Mucosa of descending colon (tissue), 3 donors: ENCODE results near the gene KRTAP12-1. TPM values are rescaled to one million over a fixed set of nuclear protein-coding genes. Genes with fewer than 3 reads are reported as not detected.
"Not testable (repeated sequence)": the region's sequence is repeated elsewhere in the genome, so short reads cannot be mapped to it uniquely, and the experiment has no call there.

Experiments used
- ATAC-seq: fragments of 200-7000 bp; cut with Tn5 transposase; one replicate; pipeline ENCODE4 v1.9.1; 2020; ENCODE audit warnings: mild to moderate bottlenecking, moderate library complexity
- DNase-seq, 3 donors: peaks; one replicate each; pipeline ENCODE4 v3.0.0-alpha.2; 2020
- H3K36me3 ChIP-seq: fragments of 200-600 bp; one replicate; pipeline ENCODE4 v1.8.0; 2021; ENCODE audit warnings: low read depth, mild to moderate bottlenecking
- H3K4me1 ChIP-seq: fragments of 200-600 bp; one replicate; pipeline ENCODE4 v1.8.0; 2021; ENCODE audit warnings: low read depth, mild to moderate bottlenecking
- H3K4me3 ChIP-seq: fragments of 200-600 bp; one replicate; pipeline ENCODE4 v1.8.0; 2021; ENCODE audit warnings: mild to moderate bottlenecking
- H3K9me3 ChIP-seq: fragments of 200-600 bp; one replicate; pipeline ENCODE4 v1.8.0; 2021; ENCODE audit warnings: mild to moderate bottlenecking
- intact Hi-C, 2 donors: fragments of 100-400 bp; cut with DNase I in 1 of 2; cut with micrococcal nuclease in 1 of 2; formaldehyde crosslinking; loops; one replicate each; pipeline versions ENCODE4 v1.11.0 to v1.11.1; 2022; cut with DNase I, micrococcal nuclease
- total RNA-seq, 3 donors: library from RNA; stranded (reverse); fragmentation: NEBNext Ultra II Directional in 2 of 3; extraction: Animal tissue kit (Norgen Biotek cat#: 25700) in 2 of 3; gene quantifications; one replicate each; pipeline versions ENCODE4 v1.2.1 to v1.2.4, GENCODE V29; 2021 to 2023
- TF ChIP-seq, protein P1 (sequence below): fragments of 200-600 bp; IDR thresholded peaks from one replicate; pipeline ENCODE4 v1.8.0; 2022; ENCODE audit warnings: antibody characterized with exemption, mild to moderate bottlenecking
- donor health status: DM: no; HTN: no; CAD: no; lungs with moderate emphysema.
- donor health status: DM: no; HTN: no; CAD: no.
- donor health status: DM: no; HTN: yes; CAD: no.

The KRTAP12-1 gene
- total RNA-seq, 3 donors from 2014 or later, result not detected

- Histone ChIP-seq H3K4me3 (no peak overlapping the region), H3K4me1 (no peaks in the 10 kb centered on the region), H3K36me3 (no peaks in the 10 kb centered on the region), H3K9me3 (peaks cover 6% of the 10 kb centered on the region)
- no peak for ATAC-seq
- TF ChIP-seq, protein P1, sequence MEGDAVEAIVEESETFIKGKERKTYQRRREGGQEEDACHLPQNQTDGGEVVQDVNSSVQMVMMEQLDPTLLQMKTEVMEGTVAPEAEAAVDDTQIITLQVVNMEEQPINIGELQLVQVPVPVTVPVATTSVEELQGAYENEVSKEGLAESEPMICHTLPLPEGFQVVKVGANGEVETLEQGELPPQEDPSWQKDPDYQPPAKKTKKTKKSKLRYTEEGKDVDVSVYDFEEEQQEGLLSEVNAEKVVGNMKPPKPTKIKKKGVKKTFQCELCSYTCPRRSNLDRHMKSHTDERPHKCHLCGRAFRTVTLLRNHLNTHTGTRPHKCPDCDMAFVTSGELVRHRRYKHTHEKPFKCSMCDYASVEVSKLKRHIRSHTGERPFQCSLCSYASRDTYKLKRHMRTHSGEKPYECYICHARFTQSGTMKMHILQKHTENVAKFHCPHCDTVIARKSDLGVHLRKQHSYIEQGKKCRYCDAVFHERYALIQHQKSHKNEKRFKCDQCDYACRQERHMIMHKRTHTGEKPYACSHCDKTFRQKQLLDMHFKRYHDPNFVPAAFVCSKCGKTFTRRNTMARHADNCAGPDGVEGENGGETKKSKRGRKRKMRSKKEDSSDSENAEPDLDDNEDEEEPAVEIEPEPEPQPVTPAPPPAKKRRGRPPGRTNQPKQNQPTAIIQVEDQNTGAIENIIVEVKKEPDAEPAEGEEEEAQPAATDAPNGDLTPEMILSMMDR, result no peak
- DNase-seq, result no peak
- intact Hi-C loops, result no loop called here
Observed at GRCh38 chr21:44695184-44695583, 13.2 kb upstream of the KRTAP12-1 start.

DNA sequence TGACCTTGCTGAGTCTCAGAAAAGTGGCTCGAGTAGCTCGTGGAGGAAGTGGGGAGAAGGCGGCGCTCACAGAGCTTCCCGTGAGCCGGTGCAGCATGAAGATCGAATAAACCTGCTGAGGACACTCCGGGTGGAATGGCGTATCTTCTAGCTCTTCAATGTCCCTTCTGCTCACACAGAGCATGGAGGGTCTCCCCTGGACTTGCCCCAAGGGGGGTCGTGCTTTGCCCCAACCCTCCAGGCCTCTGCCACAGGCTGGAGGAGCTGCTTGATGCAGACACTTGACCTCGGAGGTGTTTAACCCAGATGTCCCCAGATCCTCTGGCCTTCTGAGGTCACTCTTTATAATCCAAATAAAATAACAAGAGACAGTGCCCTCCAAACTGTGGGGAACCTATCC lies 12.8 kb upstream of the KRTAP12-1 start:
- Histone ChIP-seq H3K4me1 (no peaks in the 10 kb centered on the region), H3K36me3 (no peaks in the 10 kb centered on the region), H3K4me3 (no peak overlapping the region), H3K9me3 (peaks cover 6% of the 10 kb centered on the region)
- no peak for ATAC-seq
- TF ChIP-seq, protein P1, result no peak
- intact Hi-C loops, result no loop called here
- DNase-seq, result no peak

DNA sequence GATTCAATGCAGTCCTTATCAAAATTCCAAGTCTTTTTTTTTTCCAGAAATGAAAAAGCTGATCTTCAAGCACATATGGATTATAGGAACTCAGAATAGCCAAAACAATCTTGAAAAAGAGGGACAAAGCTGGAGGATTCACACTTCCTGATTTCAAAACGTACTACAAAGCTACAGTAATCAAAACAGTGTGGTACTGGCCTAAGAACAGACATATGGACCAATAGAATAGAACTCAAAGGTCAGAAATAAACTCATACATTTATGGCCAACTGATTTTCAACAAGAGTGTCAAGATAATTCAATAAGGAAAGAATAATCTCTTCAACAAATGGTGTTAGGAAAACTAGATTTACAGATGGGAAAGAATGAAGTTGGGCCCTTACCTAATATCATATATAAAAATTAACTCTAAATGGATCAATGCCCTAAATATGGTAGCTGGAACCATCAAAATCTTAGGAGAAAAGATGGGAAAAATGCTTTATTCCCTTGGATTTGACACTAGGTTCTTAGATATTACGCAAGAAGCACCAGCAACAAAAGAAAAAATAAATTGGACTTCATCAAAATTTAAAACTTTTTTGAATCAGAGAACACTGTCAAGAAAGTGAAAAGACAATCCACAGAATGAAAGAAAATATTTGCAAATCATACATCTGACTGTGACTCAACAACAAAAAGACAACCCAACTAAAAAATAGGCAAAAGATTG lies 11.0 kb upstream of the KRTAP12-1 start:
- Histone ChIP-seq H3K4me3 (no peak overlapping the region), H3K9me3 (peaks cover 6% of the 10 kb centered on the region), H3K4me1 (no peaks in the 10 kb centered on the region), H3K36me3 (no peaks in the 10 kb centered on the region)
- intact Hi-C loops, result no loop called here
- DNase-seq, result no peak
- TF ChIP-seq, protein P1, result no peak
- no peak for ATAC-seq

DNA sequence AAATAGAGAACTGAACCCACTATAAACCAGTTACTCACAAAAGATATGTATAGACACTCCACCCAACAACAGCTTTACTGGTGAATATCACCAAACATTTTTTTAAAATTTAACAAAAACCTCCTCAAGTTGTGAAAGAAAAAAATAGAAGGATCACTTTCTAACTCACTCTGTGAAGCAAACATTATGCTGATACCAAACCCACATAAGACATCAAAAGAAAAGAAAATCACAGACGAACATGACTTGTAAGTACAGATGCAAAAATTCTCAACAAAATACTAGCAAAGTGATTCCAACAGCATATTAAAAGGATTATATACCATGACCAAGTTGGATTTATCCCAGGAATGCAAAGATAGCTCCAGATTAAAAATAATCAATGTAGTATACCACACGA lies 9.7 kb upstream of the KRTAP12-1 start:
- TF ChIP-seq, protein P1, result no peak
- intact Hi-C loops, result no loop called here
- no peaks in the 10 kb centered on the region for H3K36me3 ChIP-seq
- no peaks in the 10 kb centered on the region for H3K4me1 ChIP-seq
- no peak for ATAC-seq
- peaks cover 6% of the 10 kb centered on the region for H3K9me3 ChIP-seq
- H3K4me3 ChIP-seq, result no peak overlapping the region
- DNase-seq, result no peak

- ATAC-seq, intact Hi-C loops, H3K9me3 ChIP-seq: not testable (repeated sequence)
Observed at GRCh38 chr21:44689740-44690139, 7.8 kb upstream of the KRTAP12-1 start.

GRCh38 chr21:44687671-44688070 lies 5.7 kb upstream of the KRTAP12-1 start:
- ATAC-seq (no peak), DNase-seq (no peak)
- H3K4me3 ChIP-seq, result no peak overlapping the region
- TF ChIP-seq, protein P1, result no peak
- no peaks in the 10 kb centered on the region for H3K36me3 ChIP-seq
- intact Hi-C loops, result no loop called here
- peaks cover 3% of the 10 kb centered on the region for H3K9me3 ChIP-seq
- H3K4me1 ChIP-seq, result no peaks in the 10 kb centered on the region

More at GRCh38 chr21:44689740-44690139, 7.8 kb upstream of the KRTAP12-1 start:
- H3K36me3 ChIP-seq, H3K4me3 ChIP-seq, H3K4me1 ChIP-seq, DNase-seq: not testable (repeated sequence)
